ENCODE results near the gene AHCTF1. TPM values are rescaled to one million over a fixed set of nuclear protein-coding genes. Genes with fewer than 3 reads are reported as not detected.

The AHCTF1 gene
- total and polyA plus RNA-seq, 9 of the 15 experiments (the other 6 are each of a cell fraction or from before 2014, with no cell fraction given) = 9.4 to 102 (median 47.6) TPM

DNA sequence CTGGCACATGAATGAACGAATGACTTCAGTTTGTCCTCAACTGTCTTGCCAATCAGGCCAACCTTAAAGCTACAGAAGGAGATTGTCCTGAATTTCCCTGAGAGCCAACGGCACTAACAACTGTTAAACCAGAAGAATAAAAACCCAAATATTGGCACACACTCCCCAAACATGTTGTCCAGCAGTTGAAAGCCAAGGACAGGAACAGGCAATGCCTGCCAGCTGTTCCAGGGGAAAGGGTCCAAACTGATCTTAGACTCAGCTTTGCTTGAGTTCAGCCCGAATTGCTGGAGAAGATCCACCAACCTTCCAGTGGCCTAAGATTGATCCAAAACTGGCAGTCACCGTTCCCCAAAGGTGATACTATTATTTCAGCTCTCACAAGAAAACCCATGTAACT is 22.4 kb upstream of the AHCTF1 start:
- Histone ChIP-seq H4K20me1 (replicated peaks; ENCODE audit: control insufficient read depth, insufficient read depth, low read length) (no peaks in the 10 kb centered on the region), H3K4me2 (ENCODE audit: insufficient read depth, low read length) (no peak overlapping the region), H3K27me3 (ENCODE audit: control insufficient read depth in 2 of 2, insufficient read depth in 2 of 2, low read length in 2 of 2) (no peaks in the 10 kb centered on the region), H3K9ac (ENCODE audit: insufficient read depth in 1 of 2, low read depth in 2 of 2, low read length in 2 of 2) (no peak overlapping the region), H3K36me3 (ENCODE audit: control insufficient read depth, insufficient read depth, low read length) (peaks cover 6% of the 10 kb centered on the region; the same call in 1 of the 3 replicates), H3K27ac (ENCODE audit: extremely low read depth, low read depth, low read length) (no peak overlapping the region), H3K9me1 (ENCODE audit: control insufficient read depth, insufficient read depth, low read length) (no peaks in the 10 kb centered on the region), H3K4me1 (replicated peaks in 1 of 2; ENCODE audit: control insufficient read depth in 2 of 2, insufficient read depth in 2 of 2, low read length in 2 of 2) (no peaks in the 10 kb centered on the region), H2AFZ (ENCODE audit: low read depth, low read length) (no peak overlapping the region), H3K9me3 (replicated peaks; ENCODE audit: control insufficient read depth, insufficient read depth, low read depth, low read length) (no peaks in the 10 kb centered on the region), H3K79me2 (ENCODE audit: control insufficient read depth, insufficient read depth, low read length) (no peaks in the 10 kb centered on the region), H3K4me3 (no peak overlapping the region)
- 33% methylated on average over 4 of the region's 4 CpGs for WGBS (ENCODE audit: insufficient coverage, low coverage, missing lambda C conversion rate)
- no peak for FAIRE-seq
- BruUV-seq (replicated peaks) = no TSS peak
- no peak for DNase-seq (ENCODE audit: extremely low read depth in 1 of 4, low spot score in 3 of 4)
- intact Hi-C loops (cut with micrococcal nuclease) = no loop called here
- ChIA-PET POLR2A (interaction anchor here (0.5 to 1.1 kb wide), 3 partner anchors 23 to 386 kb away, joined by 3 to 5 read pairs (median 3); partner anchors contain the start of gene AHCTF1), CTCF (ENCODE audit: low intra/inter-chr PET ratio) (interaction anchor here (0.6 kb wide), 1 partner anchor 23 kb away, joined by 4 read pairs; the partner anchor contains the start of gene AHCTF1)
- ATAC-seq = no peak
- in situ Hi-C loops (cut with MboI) = no loop called here
- TF ChIP-seq, protein P1, sequence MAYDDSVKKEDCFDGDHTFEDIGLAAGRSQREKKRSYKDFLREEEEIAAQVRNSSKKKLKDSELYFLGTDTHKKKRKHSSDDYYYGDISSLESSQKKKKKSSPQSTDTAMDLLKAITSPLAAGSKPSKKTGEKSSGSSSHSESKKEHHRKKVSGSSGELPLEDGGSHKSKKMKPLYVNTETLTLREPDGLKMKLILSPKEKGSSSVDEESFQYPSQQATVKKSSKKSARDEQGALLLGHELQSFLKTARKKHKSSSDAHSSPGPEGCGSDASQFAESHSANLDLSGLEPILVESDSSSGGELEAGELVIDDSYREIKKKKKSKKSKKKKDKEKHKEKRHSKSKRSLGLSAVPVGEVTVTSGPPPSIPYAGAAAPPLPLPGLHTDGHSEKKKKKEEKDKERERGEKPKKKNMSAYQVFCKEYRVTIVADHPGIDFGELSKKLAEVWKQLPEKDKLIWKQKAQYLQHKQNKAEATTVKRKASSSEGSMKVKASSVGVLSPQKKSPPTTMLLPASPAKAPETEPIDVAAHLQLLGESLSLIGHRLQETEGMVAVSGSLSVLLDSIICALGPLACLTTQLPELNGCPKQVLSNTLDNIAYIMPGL (CRISPR knock-in tag; IDR thresholded peaks at IDR 0.05) = no peak
- no peak for TF ChIP-seq RBM34 (IDR thresholded peaks at IDR 0.05; ENCODE audit: borderline replicate concordance, insufficient read depth, low read length)

DNA sequence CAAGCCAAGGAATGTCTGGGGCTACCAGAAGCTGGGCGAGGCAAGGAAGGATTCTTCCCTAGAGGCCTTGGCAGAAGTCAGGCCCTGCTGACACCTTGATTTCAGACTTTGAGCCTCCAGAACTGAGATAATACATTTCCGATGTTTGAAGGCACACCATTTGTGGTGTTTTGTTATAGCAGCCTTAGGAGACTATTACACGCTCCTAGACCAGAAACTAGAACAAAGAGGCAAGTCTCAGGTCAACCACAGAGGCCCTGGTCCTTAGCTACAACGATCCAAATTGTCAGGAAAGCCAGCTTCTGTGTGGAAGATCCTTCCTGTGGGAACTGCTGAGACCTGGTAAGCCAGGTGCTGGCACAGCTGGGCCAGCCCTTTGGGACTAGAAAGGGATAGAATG is 19.7 kb upstream of the AHCTF1 start:
- DNase-seq (ENCODE audit: extremely low read depth in 1 of 4, low spot score in 3 of 4) (no peak), ATAC-seq (no peak), FAIRE-seq (no peak)
- no peak overlapping the region for H2AFZ ChIP-seq (ENCODE audit: low read depth, low read length)
- CTCF ChIA-PET (ENCODE audit: low intra/inter-chr PET ratio) = no interaction called here
- no TSS peak for BruUV-seq (replicated peaks)
- H3K4me3 ChIP-seq = no peak overlapping the region
- H3K27me3 ChIP-seq (ENCODE audit: control insufficient read depth in 2 of 2, insufficient read depth in 2 of 2, low read length in 2 of 2) = no peaks in the 10 kb centered on the region
- no peaks in the 10 kb centered on the region for H3K9me1 ChIP-seq (ENCODE audit: control insufficient read depth, insufficient read depth, low read length)
- no peaks in the 10 kb centered on the region for H4K20me1 ChIP-seq (replicated peaks; ENCODE audit: control insufficient read depth, insufficient read depth, low read length)
- H3K4me1 ChIP-seq (replicated peaks in 1 of 2; ENCODE audit: control insufficient read depth in 2 of 2, insufficient read depth in 2 of 2, low read length in 2 of 2) = no peaks in the 10 kb centered on the region; a peak in 1 of 5 replicates
- H3K36me3 ChIP-seq (ENCODE audit: control insufficient read depth, insufficient read depth, low read length) = no peaks in the 10 kb centered on the region
- no peak overlapping the region for H3K4me2 ChIP-seq (ENCODE audit: insufficient read depth, low read length)
- no peak overlapping the region for H3K27ac ChIP-seq (ENCODE audit: extremely low read depth, low read depth, low read length)
- no peak overlapping the region for H3K9ac ChIP-seq (ENCODE audit: insufficient read depth in 1 of 2, low read depth in 2 of 2, low read length in 2 of 2)
- 66% methylated on average over 4 of the region's 4 CpGs for WGBS (ENCODE audit: insufficient coverage, low coverage, missing lambda C conversion rate)
- intact Hi-C loops (cut with micrococcal nuclease) = no loop called here
- POLR2A ChIA-PET = interaction anchor here (1.6 kb wide), 1 partner anchor 17 kb away, joined by 6 read pairs; no protein-coding TSS in a partner anchor
- no peaks in the 10 kb centered on the region for H3K9me3 ChIP-seq (replicated peaks; ENCODE audit: control insufficient read depth, insufficient read depth, low read depth, low read length)
- H3K79me2 ChIP-seq (ENCODE audit: control insufficient read depth, insufficient read depth, low read length) = no peaks in the 10 kb centered on the region
- in situ Hi-C loops (cut with MboI) = no loop called here
- TF ChIP-seq, protein P2, sequence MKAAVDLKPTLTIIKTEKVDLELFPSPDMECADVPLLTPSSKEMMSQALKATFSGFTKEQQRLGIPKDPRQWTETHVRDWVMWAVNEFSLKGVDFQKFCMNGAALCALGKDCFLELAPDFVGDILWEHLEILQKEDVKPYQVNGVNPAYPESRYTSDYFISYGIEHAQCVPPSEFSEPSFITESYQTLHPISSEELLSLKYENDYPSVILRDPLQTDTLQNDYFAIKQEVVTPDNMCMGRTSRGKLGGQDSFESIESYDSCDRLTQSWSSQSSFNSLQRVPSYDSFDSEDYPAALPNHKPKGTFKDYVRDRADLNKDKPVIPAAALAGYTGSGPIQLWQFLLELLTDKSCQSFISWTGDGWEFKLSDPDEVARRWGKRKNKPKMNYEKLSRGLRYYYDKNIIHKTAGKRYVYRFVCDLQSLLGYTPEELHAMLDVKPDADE (conservative IDR thresholded peaks at IDR 0.05; ENCODE audit: control insufficient read depth, low read depth, low read length) = no peak
- TF ChIP-seq STAT5B (CRISPR knock-in tag; IDR thresholded peaks at IDR 0.05) (no peak), L3MBTL2 (IDR thresholded peaks at IDR 0.05) (no peak), ZNF354B (CRISPR knock-in tag; IDR thresholded peaks at IDR 0.05) (no peak), ZNF780A (CRISPR knock-in tag; IDR thresholded peaks at IDR 0.05) (no peak), ETV1 (tag; conservative IDR thresholded peaks at IDR 0.05; ENCODE audit: low read depth) (no peak), TAF7 (tag; IDR thresholded peaks at IDR 0.05) (no peak), JUNB (CRISPR knock-in tag; conservative IDR thresholded peaks at IDR 0.05) (no peak), HSF4 (CRISPR knock-in tag; IDR thresholded peaks at IDR 0.05; ENCODE audit: borderline replicate concordance) (no peak)
- TF ChIP-seq, protein P3, sequence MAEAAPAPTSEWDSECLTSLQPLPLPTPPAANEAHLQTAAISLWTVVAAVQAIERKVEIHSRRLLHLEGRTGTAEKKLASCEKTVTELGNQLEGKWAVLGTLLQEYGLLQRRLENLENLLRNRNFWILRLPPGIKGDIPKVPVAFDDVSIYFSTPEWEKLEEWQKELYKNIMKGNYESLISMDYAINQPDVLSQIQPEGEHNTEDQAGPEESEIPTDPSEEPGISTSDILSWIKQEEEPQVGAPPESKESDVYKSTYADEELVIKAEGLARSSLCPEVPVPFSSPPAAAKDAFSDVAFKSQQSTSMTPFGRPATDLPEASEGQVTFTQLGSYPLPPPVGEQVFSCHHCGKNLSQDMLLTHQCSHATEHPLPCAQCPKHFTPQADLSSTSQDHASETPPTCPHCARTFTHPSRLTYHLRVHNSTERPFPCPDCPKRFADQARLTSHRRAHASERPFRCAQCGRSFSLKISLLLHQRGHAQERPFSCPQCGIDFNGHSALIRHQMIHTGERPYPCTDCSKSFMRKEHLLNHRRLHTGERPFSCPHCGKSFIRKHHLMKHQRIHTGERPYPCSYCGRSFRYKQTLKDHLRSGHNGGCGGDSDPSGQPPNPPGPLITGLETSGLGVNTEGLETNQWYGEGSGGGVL (CRISPR knock-in tag; IDR thresholded peaks at IDR 0.05) = no peak

All from K562 (cell line).